Karpas-422 (cell line): ENCODE data around the gene UBQLN1. TPM values are rescaled to one million over a fixed set of nuclear protein-coding genes. Genes with fewer than 3 reads are reported as not detected.

Experiments
- total RNA-seq: library from RNA; depleted of rRNA; stranded (reverse); fragments of >200 nt; shearing (Covaris generic); gene quantifications from 2 replicates; pipeline ENCODE4 v1.2.3, GENCODE V29; 2014; ENCODE audit warnings: low replicate concordance; rRNA removed

Gene UBQLN1
- total RNA-seq, 1 experiment from 2014 or later, result 118 TPM

Other genes with a start within 250 kb of the UBQLN1 start
- gene FRMD3, start 169.6 kb downstream of the UBQLN1 start, total RNA-seq, result 1.2 TPM in 1 of 2 replicates, not detected in the other
- 14.3 and 18.8 TPM in 2 replicates for gene IDNK, start 84.8 kb downstream of the UBQLN1 start, total RNA-seq
- 5.8 and 13.4 TPM in 2 replicates for gene GKAP1, start 109.8 kb upstream of the UBQLN1 start, total RNA-seq
- gene KIF27, start 213.5 kb upstream of the UBQLN1 start, total RNA-seq, result 6.5 and 7.6 TPM in 2 replicates